ENCODE measurements around the gene IRF8.

- TF ChIP-seq ZFP3 (CRISPR knock-in tag; IDR thresholded peaks at IDR 0.05) (no peak), SNAI2 (CRISPR knock-in tag; IDR thresholded peaks at IDR 0.05) (no peak)
Observed at GRCh38 chr16:85912211-85912974, 13.4 kb downstream of the IRF8 start.
